Esophagus mucosa (tissue), 1 donor: ENCODE measurements around the gene IL33. TPM values are rescaled to one million over a fixed set of nuclear protein-coding genes. Genes with fewer than 3 reads are reported as not detected.

ENCODE experiments used
- ATAC-seq: fragments of 200-7000 bp; cut with Tn5 transposase; one replicate; pipeline ENCODE4 v1.9.1; 2020
- total RNA-seq: library from RNA; stranded (reverse); gene quantifications from one replicate; pipeline ENCODE4 v1.2.4, GENCODE V29; 2023
- donor health status: DM: yes; HTN: yes; CAD: no.

Gene IL33
- total RNA-seq, 1 donor from 2014 or later = 30.9 TPM

DNA sequence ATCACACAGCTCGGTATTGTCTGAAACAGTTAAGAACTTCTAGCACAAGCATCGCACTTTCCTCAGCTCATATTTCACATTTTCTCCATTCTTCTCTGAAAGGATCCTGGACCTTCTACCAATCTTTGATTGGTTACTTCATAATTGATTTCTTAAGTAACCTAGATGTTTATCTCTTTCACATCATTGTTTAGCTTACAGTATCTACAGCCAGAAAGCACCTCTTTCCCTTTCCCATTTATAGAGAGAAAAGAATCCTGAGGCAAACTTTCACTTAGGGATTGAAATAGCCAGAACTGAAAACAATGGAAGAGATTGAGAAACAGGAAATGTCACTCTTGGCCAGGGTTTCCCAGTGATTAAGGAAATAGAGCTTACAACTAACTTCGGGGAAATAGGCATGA is 2.5 kb downstream of the IL33 start:
- peak; percentile 63 for ATAC-seq

DNA sequence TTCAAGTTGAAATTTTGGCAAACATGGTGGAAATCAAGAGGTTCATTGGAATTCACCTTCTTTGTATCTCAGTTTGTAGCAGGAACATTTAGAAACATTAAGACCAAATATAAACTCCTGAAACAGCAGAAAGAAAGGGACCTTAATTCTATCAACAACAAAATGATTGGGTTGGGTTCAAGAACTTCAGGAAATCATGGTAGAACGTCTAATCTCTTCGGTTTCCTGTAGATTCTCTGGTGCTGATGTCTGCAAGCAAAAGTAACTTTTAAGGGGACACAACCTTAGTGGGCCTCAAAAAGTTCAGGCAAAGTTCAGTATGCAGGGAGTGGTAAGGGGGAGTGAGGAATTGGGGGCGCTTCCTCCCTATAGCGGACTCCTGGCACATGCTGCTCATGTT is 3.4 kb downstream of the IL33 start:
- no peak for ATAC-seq

DNA sequence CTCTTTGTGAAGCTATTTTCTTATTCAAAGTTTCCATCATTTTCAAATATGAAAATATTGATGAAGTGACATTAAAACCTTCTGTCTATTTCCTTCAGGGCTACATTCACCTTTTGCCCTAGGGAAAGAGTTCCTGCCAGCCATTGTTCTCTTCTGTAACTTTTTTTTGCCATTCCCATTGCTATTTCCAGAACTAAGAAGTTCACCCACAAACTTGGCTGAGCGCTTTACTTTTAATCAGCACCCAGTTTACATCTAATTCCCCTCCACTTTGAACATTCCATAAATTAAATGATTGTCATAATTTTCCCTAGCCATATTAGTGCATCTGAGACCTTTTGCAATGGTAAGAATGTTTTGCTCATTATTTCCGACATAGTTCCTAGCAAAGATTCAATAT is 4.4 kb downstream of the IL33 start:
- no peak for ATAC-seq

DNA sequence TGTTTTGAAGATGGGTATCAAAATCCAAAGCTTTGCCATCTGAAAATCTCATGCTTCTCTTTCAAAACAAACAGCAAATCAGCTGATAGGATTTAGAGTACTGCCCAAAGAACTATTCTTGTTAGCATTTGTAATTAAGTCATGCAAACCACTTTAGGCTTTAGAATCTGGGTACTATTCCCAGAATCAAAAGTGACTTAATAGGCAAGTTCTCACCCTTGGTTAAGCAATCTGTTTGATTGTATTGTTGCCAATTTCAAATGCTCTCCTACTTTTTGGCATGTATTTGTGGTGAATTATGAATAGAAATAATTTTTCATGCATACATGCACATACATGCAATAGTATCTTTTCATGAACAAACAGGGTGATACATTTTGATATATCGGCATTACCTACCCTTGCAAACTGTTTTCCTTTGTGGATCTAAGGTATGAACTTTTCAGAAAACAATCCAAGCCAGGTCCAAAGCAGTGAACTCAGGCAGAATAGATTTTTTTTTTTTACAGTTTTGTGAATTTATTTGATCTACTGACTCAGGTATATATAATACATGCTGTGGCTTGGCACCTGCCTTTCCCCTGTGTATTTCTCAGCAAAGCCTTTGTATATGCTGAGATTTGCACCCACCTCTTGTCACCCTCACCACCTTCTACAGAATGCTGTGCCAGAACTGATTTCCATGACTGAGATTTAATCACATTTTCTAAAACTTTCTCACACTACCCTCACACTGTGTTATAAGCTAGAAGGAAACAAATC is 9.0 kb downstream of the IL33 start:
- ATAC-seq = peak; percentile 70

DNA sequence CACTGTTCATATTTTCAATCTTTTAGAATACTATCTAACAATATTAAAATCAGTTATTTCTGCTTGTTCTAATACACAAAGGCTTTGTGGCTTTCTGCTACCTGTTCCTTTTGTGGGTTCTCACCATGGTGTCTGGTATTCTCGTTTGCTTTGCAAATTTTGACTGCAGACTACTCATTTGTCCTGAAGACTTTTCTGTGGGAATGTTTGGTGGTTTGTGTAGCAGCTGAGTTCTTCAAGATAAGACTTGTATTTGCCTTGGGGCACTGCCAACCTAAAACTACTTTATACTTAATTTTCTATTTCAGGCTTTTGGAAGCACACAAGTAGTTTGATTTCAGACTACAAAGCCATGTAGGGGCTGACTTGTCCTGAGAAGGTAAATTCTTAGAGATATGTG is 11.1 kb downstream of the IL33 start:
- ATAC-seq = no peak

DNA sequence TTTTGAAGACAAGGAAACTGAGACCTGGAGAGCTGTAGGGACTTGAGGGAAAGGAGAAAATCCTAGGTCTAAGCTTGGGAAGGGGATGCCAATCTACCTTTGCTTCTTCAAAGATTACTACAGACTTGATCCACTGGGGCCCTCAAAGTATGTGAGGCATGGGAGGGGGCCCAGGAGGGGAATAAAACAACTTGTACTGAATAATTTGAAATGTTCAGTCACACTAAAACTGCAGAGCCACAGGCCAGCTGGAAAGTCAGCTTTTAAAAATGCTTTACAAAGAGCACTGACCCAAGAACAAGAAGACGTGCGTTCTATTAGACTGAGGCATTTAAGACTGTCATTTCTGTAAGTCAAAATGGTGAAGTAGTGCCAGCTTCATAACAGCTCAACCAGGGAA is 13.6 kb downstream of the IL33 start:
- no peak for ATAC-seq

DNA sequence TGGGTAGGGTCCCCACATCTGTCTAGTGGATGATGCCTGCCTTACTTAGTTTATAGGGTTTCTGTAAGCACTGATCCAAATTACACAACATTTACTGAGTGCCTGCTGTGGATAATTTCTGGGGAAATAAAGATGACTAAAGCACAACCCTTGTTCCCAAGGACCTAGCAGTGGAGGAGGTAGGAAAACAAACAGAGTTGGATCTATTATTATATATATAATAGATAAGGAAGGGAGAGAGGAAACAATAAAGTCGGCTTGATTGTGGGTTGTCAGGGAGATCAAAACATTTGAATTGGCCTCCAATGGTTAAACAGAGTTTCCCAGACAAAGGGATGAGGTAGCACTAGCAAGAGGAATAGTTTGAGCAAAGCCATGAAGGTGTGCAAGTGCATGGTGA is 14.0 kb downstream of the IL33 start:
- ATAC-seq = no peak

DNA sequence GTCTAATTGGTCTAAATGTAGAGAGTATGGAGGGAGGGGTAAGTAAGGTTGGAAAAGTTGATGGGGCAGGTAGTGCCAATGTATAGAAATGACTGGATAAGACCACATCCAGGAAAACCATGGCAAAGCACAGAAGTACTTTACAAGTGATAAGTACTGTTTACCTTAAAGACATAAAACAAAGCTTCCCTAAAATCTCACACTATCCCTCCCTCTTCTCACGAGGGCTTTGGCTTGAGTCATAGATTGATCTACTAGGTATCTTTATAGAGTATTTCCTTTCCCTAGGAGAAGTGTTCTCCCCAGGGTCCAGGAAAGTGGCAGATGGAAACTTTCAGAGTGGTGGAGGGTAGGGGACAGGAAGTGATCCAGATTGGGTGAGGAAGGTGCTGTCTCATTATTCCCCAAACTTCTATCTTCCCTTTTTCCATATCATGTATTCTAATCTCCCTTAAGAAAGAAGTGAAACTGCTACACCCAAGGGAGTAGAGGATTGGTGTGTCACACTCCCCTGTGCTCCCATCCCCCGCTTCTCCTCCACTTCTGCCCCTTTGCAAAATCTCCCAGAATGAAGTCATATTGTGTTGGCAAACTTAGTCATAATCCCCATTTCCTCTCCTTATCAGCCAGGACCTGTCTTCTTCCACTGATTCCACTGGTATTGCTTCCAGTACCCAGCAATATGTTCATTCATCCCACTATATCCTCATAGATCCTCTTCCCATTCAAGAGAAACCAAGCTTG is 14.6 kb downstream of the IL33 start:
- peak; percentile 72 for ATAC-seq

DNA sequence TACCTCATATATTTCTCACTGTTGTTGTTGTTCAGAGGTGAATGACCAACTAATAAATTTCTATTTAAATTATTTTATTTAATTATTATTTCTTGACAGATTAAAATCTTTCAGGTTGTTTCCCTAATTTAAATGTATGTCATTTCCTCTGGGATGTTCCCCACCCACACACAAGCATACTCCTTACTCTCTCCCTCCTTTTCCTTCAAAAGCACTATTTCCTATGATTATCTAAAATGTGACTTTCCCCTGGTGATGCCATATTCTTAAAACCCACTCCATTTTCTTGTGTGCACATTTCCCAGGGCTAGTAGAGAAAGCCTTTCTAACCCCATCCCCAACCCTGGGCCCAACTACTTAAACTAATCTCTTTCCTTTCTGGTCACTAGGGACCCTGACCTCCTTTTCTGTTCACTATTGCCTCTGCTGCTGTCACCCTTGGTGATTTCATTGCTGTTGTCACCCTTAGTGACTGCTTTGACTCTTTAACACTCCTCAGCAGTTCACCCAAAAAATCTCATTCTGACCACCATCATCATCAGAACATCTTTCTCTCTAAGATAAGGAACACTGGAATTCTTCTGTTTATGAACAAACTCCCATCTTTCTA is 16.8 kb downstream of the IL33 start:
- ATAC-seq = no peak

DNA sequence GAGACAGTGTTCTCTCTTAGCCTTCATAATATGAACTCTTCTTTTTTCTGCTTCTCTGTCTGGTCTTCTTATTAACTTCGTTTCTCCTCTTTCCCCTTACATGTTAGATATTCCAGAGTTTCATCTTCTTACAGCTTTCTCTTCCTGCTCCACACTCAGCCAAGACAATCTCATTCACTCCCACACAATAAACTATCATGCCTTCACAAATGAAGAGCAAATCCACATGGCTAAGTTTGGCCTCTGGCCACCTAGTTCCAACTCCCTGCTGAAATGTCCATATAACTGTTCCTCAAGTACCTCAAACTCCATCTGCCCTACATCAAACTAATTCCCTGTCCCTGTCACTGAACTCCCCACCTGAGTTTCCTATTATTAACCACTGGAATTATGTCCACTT is 18.4 kb downstream of the IL33 start:
- no peak for ATAC-seq

DNA sequence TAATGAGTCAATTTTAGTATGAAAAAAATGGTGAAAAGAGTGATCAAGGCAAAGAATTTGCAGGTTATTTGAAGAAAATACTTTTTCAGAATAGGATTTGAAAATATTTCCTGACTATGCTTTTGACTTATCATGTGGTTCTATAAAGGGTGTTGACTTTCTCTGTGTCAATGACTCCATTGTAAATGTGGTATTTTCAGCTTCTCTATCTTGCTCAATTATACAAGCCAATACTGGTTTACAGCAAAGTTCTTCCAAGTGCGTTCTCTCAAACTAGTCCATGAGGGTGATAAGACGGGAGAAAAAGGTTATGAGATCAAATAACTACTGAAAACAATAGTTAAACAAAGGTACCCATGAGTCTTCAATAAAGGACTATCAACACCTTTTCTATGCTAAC is 21.7 kb downstream of the IL33 start:
- ATAC-seq = no peak

DNA sequence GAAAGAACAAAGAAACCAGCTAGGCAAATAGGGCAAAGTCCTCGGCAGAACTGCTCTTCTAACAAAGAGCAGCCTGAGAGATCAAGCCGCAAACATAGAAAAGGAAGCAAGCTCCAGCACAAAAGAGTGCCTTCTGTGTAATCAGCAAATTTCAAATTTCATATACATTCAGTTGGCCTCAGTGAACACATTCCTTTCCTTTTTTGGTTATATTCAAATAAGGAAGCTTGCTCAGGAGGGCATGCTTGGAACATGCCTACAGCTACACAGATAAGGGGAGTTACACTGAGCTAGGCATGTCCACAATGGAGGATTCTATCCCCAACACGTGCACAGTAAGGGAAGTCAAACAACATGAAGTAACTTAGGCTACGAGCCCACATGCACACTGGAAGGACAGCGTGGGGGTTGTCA is 23.4 kb downstream of the IL33 start:
- peak; percentile 72 for ATAC-seq

DNA sequence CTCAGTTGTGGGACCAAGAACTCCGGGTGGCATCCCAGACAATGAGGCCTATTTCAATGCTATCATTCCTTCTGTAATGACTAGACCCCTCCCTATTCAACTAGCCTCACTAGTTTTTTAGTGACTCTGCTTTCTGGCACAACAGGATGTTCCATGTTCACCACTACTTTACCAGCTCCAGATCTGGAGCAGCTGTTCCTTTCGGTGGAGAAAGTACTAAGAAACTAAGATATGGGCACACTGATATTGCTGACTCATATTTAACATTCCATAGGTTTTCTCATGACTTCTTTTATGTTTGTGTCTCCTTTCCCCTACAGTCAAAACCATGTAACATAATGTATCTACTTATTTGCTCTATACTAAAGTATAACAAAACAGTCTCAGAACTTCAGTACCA is 24.1 kb downstream of the IL33 start:
- ATAC-seq = no peak

DNA sequence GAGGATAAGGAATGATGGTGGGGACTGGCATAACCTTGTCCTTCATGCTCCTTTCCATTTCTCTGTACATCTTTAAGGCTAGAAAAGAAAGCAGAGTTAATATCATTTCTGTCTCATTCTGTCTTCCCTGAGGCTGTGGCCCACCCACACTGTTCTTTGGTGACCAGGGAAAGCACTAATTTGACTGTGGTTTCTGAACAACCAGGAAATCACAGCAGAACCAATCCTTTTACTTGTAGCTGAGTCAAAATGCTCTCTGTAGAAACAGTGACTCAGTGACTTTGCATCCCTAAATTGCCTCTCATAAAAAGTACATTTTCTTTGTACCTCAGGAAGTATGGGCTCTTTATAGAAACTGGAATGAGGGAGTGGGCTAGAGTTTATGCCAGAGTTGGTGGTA is 28.1 kb downstream of the IL33 start:
- ATAC-seq = no peak

DNA sequence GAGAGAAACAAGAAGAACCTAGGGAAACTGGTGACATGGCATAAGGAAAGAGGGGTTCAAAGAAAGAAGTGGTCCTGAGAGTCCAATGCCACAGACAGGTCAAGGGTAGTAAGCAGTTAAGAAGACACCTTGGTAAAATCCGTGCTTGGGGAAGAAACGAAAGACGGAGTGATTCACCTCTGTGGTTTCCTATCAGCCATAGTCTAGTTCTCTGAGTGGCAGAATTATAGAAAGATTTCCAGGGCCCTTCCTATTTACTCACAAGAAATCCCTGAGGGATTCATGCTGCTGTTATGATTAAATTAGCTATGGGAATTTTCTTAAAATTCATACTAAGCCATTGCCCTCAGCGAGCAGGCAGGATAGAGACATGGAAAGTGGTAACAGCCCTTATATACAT is 31.7 kb downstream of the IL33 start:
- no peak for ATAC-seq

DNA sequence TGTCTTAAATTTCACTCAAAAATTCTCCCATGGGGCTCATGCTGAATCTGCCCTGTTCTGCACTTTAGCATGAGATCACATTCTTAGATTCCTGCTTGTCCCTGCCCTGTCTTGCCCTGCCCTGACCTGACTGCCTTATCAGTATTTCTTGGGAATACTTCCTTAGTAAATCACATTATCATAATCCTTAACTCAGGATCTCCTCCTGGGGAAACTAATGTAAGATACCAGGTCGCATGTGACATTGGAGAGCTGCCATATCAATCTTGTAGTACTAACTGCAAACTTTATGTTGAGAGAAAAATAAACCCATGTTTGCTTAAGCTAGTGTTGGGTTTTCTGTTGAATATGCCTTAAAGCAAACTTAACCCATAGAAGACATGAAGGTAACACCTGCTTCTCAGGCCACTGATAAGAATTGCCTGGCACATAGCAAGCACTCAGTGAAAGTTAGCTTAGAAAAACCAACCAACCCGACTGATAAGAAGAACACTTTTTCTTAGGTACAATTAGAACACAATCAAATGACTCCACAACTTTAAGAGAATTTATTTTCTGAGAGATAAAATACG is 53.3 kb downstream of the IL33 start:
- no peak for ATAC-seq

DNA sequence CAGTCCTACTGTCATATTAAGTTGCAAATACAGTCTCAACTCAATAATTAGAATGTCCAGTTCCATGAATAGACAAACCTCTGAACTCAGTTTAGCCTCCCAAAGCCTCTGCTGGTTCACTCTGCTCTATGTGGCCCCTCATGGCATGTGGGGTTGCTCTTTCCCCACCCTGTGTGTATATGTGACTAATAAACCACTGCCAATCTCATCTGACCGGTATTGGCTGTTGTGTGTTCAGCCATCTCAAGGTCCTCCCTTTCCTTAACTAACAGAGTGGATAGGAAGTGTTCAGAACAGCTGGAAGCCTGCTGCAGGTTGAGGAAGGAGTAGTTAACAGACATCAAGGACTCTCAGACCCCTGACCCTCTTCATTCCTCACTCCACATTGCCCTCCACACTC is 55.3 kb downstream of the IL33 start:
- ATAC-seq = peak; percentile 57

DNA sequence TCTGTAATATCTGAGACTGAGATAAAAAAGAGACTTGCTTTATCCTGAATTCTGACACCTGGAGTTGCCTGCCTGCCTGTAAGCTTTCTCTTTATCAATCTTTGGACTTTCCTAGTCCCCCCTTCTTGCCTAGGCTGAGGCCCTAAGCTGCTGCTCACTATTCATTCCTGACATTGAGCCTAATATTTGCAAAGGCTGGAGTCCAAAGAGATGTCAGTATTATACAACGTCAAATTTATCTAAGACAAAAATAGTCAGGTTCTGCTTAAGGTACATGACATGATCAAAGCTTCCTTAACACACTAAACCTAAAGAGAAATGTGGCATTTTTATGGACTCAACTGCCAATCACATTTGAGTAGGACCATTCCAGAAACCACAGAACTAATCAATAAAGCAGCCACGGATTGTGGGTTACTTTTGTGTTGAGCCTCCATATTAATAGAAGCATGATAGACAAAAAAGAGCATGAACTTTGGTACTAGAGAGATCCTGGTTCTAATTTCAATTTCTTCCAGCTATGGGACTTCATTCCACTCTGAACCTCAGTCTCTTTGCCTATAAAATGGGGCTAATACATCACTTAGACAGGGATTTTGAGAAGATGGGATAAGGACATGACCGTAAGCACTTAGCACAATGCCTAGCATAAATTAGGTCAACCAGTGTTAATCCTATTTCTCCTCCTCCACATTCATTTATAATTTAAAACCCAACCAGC is 56.1 kb downstream of the IL33 start:
- ATAC-seq = no peak

DNA sequence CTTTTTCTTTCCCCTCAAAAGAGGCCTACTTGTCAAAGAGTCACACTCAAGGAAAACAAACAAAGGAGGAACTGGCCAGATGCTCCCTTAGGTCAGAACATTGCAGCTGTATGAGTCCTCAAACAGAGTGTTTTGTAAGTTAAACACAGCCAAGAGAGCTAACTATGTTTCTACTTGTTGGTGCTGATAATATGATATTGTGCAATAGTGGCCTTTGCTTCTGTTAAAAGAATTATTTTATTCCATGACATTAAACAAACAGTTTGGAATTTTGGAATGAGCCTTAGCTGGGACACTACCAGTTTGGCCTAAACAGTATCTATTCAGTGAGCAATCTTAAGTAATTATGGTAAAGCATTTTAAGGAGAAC is 56.6 kb downstream of the IL33 start:
- peak; percentile 89 for ATAC-seq

DNA sequence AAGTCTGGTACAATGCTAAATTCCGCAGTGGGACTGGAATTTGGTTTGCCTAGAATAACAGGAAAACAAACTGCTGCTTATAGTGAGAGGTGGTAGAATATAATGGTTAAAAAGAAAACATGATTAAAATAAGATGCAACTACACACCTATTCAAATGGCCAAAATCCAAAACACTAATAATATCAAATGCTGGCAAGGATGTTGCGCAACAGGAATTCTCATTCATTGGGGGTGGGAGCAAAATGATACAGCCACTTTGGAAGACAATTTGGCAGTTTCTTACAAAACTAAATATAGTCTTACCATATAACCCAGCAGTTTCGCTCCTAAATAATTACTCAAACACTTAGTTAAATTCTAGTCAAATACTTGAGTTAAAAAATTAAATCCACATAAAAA is 61.8 kb downstream of the IL33 start:
- no peak for ATAC-seq

DNA sequence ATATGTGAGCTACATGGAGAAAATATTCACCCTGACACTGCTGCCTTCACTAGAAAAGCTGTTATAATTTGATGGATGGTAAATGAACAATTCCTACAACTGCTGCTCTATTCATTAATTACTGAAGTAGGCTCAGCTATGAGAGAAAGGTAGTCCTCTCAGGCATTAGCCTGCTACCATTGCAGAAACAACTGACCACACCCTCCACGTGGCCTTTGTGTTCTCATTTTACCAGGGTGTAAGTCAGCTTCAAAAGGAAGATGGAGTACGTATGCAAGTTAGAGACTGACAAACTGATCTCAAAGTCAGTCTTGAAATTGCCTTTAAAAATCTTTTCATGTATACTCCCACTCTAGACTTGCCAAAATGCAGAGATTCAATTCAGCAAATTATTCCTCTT is 86.3 kb downstream of the IL33 start:
- ATAC-seq = peak; percentile 72

DNA sequence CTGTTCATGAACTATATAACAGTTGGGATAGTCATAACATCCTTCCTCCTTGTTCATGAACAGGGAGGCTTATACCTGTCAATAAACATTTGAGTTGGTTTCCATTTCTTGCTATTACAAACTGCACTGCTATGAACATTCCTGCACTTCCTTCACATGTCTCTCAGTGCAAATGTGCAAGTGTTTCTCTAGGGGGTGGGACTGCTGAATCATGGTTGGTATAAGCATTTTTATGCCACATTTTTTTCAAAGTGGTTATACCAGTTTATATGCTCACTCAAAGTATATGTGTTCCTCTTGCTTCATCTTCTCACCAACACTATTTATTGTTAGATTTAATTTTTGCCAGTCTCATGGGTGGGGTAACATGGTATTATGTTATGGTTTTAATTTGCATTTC is 86.8 kb downstream of the IL33 start:
- ATAC-seq = peak; percentile 99

DNA sequence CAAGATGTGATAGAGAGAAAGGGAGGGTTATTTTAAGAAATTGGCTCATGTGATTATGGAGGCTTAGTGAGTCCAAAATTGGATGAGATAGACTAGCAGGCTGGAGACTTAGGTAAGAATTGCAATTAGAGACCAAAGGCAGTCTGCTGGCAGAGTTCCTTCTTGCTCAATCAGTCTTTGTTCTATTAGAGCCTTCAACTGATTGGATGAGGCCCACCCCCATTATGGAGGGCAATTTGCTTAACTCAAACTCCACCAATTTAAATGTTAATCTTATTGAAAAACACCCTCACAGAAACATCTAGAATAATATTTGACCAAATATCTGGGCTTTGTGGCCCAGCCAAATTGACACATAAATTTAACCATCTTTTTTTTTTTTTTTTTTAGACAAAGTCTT is 88.6 kb downstream of the IL33 start:
- ATAC-seq = no peak
